ENCODE results near the gene MME.
"Not testable (repeated sequence)": the region's sequence is repeated elsewhere in the genome, so short reads cannot be mapped to it uniquely, and the experiment has no call there.

The MME gene

DNA sequence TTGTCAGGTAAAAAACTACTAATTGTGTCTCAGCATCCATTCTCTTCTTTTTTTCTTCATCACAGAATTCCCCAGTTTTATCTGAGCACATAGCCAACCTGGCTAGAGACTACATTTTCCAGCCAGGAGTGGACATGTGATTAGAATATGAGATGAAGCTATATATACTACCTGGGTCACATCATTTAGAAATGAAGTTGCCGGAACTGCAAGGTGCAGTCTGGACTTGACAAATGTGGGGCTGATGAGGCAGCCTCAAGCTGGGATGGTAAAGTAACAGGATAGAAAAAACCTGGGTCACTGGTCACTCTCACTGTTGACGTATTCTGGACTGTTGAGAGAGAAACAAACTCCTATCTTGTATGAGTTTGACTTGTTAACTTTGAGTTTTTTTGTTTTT is 113.7 kb downstream of the MME start:
- DNase-seq (ENCODE audit: low spot score): no peak

DNA sequence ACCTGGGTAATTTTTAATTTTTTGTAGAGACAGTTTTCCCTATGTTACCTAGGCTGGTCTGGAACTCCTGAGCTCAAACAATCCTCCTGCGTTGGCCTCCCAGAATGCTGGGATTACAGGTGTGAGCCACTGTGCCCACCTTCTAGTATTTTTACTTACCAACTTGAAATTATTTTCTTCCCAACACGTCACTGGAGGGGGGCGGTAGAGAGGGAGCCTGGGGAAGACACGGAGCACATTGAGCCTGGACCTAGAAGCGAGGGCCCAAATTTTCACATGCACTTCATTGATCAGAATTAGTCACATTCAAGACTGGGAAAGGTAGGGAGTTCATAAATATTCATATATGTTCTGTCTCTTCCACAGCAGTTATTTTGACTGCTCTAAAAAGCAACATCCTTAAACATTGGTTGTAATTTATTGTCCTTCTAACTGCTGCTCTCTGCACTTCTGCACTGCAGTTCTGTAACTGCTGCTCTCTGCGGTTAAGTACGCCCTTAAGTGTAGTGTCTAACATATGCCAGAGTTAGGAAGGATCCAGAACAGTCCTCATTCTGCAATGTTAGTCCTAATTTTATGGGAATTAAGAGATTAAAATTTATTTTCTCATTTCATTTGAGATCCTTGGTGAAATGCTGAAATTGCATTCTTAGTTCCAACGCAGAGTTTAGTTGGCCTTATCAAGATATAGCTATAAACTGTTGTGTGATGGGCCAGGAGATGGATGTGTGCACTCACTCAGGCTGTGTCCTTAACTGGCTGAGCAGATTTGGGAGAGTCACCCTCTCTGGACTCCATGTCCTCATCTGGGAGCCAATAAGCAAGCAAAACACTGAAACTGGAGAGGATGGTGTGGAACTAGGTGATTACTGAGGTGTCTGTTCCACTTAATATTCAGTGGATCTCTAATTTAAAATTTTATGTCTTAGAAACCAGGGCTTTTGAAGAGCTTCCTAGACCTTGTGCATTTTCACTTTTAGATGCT is 115.1 kb downstream of the MME start:
- no peak for DNase-seq (ENCODE audit: low spot score)

DNA sequence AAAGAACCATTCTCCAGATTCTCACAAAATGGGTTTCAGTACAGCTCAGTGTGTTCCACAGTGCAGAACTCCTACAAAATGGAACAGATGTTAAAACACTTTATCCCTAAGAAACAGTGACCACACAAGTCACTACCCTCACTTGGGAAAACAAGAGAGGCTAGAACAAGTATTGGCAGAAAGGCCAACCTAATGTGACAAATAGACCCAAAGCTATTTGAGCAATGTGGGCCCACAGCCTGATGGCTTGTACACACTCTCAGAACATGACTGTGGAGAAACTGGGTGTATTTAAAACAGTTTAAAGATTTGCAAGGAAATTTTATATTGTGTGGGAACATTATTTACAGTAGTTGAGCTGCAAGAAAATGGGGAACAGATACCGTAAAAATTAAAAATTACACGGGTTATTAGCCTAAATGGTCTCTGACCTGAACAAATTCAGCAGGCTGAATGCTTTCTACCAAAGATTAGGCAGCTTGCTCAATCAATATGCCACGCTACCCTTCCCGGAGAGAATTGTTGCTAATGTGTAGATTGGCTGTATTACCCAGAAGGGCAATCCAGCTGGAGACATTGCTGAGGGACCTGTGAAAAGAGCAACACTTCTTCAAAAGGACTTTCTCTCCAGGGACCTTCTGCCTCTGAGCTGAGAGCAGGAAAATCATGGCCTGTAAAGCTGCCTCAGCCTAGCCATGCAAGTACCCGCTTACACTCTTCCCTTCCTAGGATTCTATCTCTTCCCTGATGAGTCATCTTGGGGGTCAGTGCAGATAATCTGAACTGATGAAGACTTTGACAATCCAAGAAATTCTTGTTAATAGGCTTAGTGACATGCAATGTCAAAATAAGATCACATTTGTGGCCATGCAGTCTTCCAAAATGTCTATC is 116.3 kb downstream of the MME start:
- DNase-seq (ENCODE audit: low spot score): peak; percentile 12

DNA sequence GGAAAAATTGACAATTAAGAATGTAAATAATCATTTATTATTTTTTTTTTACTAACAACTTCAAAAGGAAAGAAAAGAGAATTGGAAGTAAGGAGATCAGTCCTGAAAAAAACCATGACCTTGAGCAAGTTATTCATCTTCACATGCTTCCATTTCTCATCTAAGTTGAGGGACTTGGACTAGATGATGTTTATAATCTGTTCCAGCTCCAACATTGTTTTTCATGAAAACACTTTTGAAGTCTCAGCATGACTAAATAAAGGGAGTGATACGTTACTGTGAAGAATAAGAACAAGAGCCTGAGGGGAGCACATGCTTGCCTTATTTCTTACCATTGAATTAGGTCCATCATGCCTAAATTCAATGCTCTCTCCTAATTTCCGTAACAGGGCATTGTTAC is 117.7 kb downstream of the MME start:
- no peak for DNase-seq (ENCODE audit: low spot score)

DNA sequence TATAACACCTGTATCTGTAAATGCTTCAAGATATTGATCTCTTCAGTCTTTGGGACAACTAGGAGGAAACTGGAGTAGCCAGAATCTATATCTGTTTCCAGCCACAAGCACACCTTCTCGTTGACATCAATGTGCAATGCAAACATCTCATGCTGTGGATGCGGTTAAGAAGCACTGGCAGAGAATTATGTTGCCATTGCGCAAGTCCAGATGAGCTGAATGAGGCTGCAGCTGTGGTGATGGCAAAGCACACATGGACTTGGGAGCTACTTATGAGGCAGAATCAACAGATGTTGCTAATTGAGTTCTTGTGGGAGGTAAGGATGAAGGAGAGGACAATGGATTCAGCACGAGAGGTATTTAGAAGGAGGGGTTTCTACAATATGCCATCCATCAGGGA is 122.5 kb downstream of the MME start:
- DNase-seq (ENCODE audit: low spot score): peak; percentile 61

DNA sequence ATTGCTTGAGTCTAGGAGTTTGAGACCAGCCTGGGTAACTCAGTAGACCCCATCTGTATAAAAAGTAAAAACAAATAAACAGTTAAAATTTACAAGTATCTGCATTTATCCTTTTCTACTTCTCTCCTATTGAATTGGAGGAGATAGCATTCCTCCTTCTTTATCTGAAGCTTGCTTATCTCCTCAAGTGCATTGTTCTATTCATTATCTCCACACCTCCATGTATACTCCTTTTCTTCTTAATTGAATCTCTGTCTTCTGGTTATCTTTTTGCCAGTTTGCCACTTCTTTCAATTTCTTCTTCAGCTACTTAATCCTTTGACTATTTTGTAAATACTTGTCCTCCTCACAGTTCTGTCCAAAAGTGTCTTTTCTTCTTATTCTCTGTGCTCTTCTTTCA is 124.7 kb downstream of the MME start:
- DNase-seq (ENCODE audit: low spot score): no peak

DNA sequence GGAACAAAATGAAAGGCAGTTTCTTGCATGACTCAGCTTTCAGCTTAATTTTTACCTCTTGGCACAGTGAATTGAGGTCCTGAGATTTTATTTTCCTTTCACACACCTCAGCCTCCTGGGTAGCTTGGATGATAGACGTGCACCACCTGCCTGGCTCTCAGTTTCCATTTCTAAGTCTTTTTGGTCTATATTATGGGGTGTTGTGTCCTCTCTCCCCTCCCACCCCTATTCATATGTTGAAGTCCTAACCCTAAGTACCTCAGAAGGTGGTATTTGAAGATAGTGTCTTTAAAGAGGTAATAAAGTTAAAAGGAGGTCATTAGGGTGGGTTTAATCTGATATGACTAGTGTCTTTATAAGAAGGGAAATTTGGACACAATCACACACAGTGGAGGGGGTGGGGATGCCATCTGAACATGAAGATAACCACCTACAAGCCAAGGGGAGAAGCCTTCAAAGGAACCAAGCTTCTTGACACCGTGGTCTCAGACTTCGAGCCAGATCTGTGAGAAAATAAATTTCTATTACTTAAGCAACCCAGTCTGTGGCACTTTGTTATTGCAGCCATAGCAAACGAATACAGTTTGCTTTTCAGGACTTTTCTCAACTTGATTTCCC is 128.2 kb downstream of the MME start:
- no peak for DNase-seq (ENCODE audit: low spot score)

DNA sequence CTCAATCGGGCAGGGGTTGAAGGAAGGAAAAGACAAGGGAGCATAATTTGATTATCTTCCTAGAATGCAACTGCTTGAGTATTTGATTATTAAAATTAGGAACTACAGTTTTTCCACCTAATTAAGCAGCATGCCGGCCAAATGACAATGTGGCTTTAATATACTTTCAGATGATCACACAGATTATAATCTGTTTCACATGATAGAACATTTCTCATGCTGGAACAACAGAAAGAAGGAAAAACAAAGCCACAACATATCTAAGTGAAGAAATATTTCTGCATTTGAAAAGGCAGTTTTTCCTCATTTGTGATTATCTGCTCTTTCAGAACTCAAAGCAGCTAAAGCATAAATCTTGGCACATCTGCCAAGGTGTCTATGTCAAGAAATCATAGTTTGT is 130.6 kb downstream of the MME start:
- DNase-seq (ENCODE audit: low spot score): no peak

DNA sequence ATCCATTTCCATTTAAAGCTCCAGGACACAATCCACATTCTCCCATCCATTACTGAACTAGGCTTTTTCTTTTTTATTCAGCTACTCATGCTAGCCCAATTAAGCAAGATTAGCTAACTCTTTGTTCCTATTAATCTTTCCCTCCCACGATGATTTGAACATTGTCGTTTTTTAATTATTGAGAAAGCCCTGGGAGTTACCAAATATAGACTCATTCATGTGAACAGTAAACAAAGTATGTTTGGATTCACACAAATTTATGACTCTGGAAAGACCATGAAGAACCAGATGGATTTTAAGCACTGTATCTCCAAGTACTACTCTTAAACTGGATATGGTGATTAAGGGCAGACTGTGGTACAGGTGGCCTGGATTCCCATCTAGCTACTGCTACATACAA is 131.1 kb downstream of the MME start:
- DNase-seq (ENCODE audit: low spot score): no peak

DNA sequence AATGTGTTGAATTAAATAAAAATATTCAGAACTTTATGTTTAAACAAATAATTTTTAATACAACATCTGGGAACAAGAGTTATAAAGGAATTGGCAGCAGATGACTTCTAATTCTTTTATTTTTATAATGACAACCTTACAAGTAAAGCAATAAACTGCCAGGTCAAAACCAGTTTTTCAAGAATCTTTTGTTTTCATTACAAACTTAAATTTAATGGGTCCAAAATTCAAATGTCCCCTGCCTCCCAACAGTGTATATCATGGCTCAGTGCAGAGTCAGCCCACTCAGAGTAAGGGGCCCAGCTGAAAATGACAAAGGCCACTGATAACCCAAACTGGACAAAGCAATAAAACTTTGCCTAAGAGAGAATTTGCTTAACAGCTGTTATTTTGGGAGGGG is 131.8 kb downstream of the MME start:
- no peak for DNase-seq (ENCODE audit: low spot score)

DNA sequence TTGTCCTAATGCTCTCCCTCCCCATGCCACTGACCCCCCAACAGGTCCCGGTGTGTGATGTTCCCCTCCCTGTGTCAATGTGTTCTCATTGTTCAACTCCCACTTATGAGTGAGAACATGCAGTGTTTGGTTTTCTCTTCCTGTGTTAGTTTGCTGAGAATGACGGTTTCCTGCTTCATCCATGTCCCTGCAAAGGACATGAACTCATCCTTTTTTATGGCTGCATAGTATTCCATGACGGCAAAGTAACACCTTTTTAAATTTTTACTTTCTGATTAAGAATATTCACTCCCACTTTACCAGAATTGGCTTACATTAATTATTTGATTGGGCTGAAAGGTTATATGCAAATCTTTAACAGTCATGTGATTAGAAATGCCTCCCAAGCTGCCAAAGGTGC is 135.9 kb downstream of the MME start:
- not testable (repeated sequence) for DNase-seq (ENCODE audit: low spot score)

DNA sequence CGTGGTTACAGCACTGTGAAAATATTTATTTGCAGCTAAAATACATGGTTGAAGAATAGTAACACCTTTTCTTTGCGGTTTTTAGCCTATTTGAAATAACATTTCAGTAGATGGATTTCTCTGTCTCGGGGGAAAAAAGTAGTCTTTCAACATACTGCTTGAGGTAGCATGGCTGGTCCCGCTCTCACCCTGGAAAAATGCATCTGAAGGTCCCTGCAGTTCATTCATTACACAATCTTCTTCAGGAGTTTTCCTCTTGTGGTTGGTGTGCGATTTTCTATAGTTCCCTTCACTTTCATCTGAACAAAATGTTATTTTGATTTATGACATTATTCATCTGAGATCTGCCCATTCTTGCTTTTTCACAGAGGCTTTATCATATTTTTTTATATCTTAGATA is 137.5 kb downstream of the MME start:
- peak; percentile 32 for DNase-seq (ENCODE audit: low spot score)

DNA sequence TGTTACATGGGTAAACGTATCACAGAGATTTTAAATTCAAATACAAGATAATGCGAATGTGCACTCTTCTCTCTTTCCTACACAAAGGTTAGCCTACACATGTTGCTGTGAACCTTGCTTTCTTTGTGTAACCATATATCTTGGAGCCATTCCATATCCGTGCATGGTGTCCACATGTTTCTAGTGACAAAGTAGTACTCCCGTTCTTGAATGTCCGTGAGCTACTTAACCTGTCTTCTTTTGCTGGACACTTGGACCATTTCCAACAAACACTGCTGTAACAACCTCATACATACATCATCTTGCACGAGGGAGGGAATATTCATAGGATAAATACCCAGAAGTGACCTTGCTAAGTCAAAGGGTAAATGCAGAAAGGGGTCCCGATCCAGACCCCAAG is 138.3 kb downstream of the MME start:
- DNase-seq (ENCODE audit: low spot score): no peak

DNA sequence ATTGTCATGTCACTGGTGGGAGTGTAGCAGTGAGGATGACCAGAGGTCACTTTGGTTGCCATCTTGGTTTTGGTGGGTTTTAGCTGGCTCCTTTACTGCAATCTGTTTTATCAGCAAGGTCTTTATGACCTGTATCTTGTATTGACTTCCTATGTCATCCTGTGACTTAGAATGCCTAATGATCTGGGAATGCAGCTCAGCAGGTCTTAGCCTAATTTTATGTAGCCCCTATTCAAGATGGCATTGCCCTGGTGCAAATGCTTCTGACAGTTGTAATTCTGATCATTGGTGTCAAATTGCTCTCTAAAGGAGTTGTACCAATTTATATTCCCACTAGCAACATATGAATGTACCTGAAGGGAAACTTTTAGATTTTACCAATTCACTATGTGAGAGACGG is 139.0 kb downstream of the MME start:
- DNase-seq (ENCODE audit: low spot score): no peak

DNA sequence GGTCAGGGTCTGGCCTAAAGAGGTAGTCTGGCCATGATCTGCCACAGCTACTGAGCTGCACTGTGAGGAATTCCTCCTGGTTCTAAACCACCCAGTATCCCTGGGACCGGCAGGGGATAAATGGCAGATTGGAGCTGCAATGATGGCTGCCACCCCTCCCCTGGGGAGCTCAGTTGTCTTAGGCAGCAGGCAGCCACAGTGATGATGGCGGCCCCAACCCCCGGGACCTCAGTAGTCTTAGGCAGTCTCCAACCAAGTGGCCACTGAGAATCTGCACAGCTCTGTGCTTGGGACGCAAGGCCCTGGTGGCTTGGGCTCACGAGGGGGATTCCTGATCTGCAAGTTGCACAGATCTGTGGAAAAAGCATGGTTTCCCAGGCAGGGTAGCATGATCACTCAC is 145.3 kb downstream of the MME start:
- DNase-seq (ENCODE audit: low spot score): no peak

DNA sequence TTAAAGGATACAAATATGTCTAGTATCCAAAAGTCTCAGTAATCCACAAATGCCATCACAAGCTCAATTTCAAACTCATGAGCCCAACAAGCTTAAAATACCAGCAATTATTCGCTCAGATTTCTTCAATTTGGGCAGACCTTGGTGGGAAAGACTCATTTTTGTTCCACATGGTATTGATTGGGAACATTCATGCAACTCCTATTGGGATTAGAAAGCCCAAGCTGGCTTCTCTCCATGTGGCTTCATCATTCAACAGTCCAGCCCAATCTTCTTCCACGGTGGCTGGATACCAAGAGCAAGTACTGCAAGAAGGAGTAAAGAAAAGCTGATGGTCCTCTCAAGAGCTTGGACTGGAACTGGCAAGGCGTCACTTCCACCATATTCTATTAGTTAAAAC is 147.0 kb downstream of the MME start:
- no peak for DNase-seq (ENCODE audit: low spot score)

DNA sequence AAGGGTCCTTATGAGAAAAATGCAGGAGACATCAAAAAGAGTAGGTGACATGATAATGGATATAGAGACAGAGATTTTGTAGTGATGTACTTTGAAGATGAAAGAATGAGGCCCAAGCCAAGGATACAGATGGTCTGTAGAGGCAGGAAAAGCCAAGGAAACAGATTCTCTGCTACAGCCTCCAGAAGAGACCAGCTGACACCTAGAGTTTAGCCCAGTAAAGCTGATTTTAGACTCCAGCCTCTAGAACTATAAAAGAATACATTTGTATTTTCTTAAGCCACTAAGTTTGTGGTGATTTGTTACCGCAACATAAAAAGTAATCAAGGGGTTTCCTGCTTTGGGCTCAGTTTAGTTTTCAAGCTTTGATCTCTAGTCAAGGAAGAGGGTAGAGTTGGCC is 148.6 kb downstream of the MME start:
- no peak for DNase-seq (ENCODE audit: low spot score)

DNA sequence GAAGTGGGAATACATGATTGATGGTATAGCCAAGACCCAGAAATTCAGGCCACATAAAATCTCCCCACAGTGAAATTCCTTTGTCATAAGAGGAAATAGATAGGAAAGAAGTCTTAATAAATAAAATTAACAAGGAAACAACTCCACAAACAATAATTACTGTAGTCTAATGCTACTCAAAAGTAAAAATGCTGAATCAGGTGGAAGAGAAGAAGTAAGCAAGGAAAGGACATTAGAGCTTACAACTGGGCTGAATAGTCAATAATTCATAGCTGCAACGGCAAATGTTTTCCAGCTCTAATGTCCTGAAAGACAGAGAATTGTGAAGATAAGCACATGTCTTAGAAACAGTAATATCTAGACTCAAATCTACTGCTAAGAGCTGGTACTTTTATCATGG is 149.0 kb downstream of the MME start:
- no peak for DNase-seq (ENCODE audit: low spot score)

DNA sequence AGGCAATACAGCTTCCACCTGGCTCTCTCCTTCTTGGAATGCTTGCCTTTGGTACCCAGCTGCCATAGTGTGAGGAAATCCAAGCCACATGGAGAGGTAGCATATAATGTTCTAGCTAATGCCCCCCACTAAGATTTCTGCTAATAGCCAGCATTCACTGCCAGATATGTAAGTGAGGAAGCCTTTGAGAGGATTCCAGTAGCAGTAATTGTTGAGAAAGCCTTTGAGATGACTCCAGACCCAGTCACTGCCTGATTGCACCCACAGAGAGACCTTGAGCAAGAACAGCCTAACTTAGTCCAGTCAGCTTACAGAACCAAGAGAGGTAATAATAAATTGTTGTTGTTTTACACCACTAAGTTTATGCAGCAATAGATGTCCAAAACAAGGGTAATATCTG is 150.3 kb downstream of the MME start:
- DNase-seq (ENCODE audit: low spot score): peak; percentile 53

DNA sequence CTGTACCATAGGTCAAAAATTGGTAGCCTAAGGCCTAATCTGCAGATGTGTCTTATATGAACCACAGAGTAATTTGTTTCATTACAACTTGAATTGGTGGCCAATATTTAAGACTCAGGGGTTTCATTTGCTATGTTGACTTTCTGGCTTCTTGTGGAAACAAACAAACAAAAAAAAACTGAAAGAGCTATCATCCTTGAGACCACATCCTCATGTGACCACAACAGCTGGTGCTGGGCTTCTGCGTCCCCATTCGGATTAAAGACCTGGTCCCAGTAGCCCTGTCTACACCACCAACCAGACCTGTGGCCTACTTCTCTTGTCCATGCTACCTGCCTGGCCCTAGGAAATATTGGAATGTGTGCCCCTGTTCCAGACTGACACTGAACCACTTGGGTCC is 151.7 kb downstream of the MME start:
- DNase-seq (ENCODE audit: low spot score): no peak

DNA sequence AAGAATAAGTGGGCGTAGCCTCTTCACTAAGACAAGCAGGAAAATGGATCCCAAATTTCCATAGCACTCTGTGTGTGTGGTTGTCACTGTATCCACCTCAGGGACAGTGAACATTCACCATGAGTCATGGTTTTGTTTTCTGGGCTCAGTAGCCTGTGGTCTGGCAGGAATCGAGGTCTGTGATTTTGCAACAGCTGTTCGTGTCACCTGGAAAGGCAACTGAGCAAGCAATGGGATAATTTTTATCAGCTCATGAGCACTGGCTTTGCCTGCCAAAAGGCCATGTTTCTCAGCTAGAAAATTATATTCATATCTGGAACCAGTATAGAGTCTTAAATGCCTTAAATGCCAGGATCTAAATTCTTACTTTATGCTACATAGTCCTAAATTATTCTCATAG is 152.5 kb downstream of the MME start:
- peak; percentile 93 for DNase-seq (ENCODE audit: low spot score)

DNA sequence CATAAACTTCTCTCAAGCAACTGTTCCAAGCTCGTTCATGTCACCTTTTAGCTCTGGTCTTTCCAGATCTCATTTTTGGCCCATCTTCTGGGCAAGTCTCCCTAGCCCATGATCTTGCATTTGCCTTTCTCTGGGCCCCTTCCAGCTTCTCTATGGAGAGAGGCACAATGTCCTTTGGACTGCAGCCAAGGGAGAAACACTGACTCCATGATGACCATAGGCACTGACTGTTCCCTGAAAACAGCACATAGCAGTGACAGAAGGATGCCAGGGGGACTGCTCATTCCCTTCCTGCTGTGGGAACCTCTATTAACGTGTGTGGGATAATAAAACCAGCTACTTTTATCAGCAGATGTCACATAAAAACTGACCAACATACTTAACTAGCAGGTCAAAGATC is 153.1 kb downstream of the MME start:
- DNase-seq (ENCODE audit: low spot score): peak; percentile 73
